Tibial artery (tissue), 4 donors: ENCODE results near the gene SAP30L.

Source experiments
- DNase-seq, 2 donors: peaks; one replicate each; pipeline ENCODE4 v3.0.0-alpha.2; 2019
- H3K27ac ChIP-seq, 2 donors: fragments of 200-600 bp; sonication (generic) in 1 of 2; 1 replicate in 1 of 2; 2 replicates in 1 of 2; pipeline ENCODE4 v1.5.1; 2018 to 2019; ENCODE audit warnings: mild to moderate bottlenecking in 1 of 2
- H3K27me3 ChIP-seq, 2 donors: fragments of 200-600 bp; sonication (generic) in 1 of 2; one replicate each; pipeline versions ENCODE4 v1.5.1 to v1.6.0; 2016 to 2019
- H3K36me3 ChIP-seq, 3 donors: fragments of 200-600 bp; sonication (generic) in 2 of 3; one replicate each; pipeline ENCODE4 v1.5.1; 2016 to 2019; ENCODE audit warnings: mild to moderate bottlenecking in 2 of 3
- H3K4me1 ChIP-seq, 4 donors: fragments of 200-600 bp; sonication (generic) in 2 of 4; 1 replicate in 3 of 4; 2 replicates in 1 of 4; pipeline ENCODE4 v1.5.1; 2016 to 2019
- H3K4me3 ChIP-seq, 2 donors: fragments of 200-600 bp; sonication (generic) in 1 of 2; 1 replicate in 1 of 2; 2 replicates in 1 of 2; pipeline ENCODE4 v1.5.1; 2018 to 2019; ENCODE audit warnings: mild to moderate bottlenecking in 2 of 2
- H3K9me3 ChIP-seq, 3 donors: fragments of 200-600 bp; sonication (generic) in 1 of 3; one replicate each; pipeline ENCODE4 v1.5.1; 2016 to 2019
- intact Hi-C: fragments of 100-400 bp; cut with DNase I; formaldehyde crosslinking; loops from one replicate; pipeline ENCODE4 v1.15.0; 2023; ENCODE audit warnings: low total_unique reads
- TF ChIP-seq, protein P1 (sequence below), 2 experiments: fragments of 200-600 bp in 1 of 2; fragments of 450-650 bp in 1 of 2; IDR thresholded peaks; one replicate each; pipeline ENCODE4 v1.5.1; 2017 to 2019; ENCODE audit warnings: antibody characterized with exemption in 2 of 2, mild to moderate bottlenecking in 1 of 2, moderate library complexity in 1 of 2

SAP30L gene, protein sequence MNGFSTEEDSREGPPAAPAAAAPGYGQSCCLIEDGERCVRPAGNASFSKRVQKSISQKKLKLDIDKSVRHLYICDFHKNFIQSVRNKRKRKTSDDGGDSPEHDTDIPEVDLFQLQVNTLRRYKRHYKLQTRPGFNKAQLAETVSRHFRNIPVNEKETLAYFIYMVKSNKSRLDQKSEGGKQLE

DNA sequence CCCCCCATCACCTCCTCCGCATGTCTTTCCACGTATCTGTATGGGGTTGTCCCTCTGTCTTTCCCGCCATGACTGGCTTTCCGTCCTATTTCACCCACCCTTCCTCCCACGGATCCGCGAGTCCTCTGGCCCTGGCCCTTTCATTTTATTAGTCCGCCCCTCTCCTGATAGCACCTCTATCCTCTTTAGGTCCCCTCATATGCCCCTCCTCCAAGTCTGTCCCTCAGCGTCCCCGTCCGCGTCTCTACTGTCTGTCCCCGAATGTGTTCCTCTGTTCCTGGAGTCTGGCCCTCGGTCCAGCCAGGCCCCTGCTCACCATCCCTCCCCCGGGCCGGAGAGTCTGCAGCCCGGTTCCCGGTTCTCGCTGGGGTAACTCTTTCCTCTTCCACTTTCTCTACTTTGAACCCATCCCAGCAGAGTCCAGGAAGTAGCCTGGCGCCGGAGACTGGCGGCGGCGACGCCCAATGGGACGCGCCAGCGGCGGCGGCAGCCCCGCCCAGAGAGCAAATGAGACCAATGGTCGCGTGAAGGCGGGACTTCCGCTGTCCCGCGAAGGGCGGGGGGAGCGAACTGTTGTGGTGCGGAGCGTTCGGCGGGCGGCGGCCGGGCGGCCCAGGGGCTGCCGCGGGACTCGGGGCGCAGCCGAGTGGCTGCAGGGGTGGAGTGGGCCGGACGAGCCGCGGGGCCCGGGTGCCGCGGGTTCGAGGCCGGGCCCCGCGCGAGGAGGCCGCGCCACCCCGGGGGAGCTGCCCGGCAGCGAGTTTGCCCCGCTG is at the start of gene SAP30L:
Gene SAP30L (plus strand): TSS at position 576 of the 773 bp plus-strand sequence. CDS start 608 bp downstream, outside the sequence.
- TF ChIP-seq, protein P1, sequence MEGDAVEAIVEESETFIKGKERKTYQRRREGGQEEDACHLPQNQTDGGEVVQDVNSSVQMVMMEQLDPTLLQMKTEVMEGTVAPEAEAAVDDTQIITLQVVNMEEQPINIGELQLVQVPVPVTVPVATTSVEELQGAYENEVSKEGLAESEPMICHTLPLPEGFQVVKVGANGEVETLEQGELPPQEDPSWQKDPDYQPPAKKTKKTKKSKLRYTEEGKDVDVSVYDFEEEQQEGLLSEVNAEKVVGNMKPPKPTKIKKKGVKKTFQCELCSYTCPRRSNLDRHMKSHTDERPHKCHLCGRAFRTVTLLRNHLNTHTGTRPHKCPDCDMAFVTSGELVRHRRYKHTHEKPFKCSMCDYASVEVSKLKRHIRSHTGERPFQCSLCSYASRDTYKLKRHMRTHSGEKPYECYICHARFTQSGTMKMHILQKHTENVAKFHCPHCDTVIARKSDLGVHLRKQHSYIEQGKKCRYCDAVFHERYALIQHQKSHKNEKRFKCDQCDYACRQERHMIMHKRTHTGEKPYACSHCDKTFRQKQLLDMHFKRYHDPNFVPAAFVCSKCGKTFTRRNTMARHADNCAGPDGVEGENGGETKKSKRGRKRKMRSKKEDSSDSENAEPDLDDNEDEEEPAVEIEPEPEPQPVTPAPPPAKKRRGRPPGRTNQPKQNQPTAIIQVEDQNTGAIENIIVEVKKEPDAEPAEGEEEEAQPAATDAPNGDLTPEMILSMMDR (IDR thresholded peaks at IDR 0.05): no peak
- Histone ChIP-seq H3K9me3 (no peaks in the 10 kb centered on the region), H3K4me1 (peaks cover 0 to 38% (median 29%) of the 10 kb centered on the region in 4 donors), H3K27ac (peak within 1 kb of the TSS; percentile 86 to 91), H3K36me3 (peaks cover under 1 to 21% (median 10%) of the 10 kb centered on the region in 3 donors), H3K27me3 (no peaks in the 10 kb centered on the region), H3K4me3 (peak within 1 kb of the TSS; percentile 89 to 98)
- intact Hi-C loops: no loop called here
- peak; percentile 96 to 98 for DNase-seq

DNA sequence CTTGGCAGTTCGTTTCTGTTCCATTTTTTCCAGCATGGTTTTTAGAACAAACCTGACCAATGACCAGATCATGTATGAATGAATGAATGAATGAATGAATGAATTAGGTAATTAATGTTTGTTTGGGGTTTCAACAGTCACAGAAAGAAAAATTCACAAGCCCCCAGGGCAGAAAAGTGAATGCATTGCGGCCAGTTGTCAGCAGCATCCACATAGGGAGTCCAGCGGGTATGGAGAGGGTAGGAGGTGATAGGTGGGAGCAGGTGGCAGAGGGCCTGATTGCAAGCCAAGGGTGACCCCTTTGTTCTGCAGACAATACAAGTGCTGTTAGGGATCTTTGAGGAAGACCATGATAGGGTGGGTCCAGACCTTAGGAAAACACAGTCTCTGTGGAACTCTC is 49.7 kb upstream of the SAP30L start:
- Histone ChIP-seq H3K4me1 (no peaks in the 10 kb centered on the region), H3K27me3 (no peaks in the 10 kb centered on the region), H3K9me3 (no peaks in the 10 kb centered on the region), H3K27ac (no peak overlapping the region), H3K36me3 (peaks cover 0 to 13% (median 9%) of the 10 kb centered on the region in 3 donors), H3K4me3 (no peak overlapping the region)
- DNase-seq: no peak
- intact Hi-C loops: no loop called here
- TF ChIP-seq, protein P1 (IDR thresholded peaks at IDR 0.05): no peak

DNA sequence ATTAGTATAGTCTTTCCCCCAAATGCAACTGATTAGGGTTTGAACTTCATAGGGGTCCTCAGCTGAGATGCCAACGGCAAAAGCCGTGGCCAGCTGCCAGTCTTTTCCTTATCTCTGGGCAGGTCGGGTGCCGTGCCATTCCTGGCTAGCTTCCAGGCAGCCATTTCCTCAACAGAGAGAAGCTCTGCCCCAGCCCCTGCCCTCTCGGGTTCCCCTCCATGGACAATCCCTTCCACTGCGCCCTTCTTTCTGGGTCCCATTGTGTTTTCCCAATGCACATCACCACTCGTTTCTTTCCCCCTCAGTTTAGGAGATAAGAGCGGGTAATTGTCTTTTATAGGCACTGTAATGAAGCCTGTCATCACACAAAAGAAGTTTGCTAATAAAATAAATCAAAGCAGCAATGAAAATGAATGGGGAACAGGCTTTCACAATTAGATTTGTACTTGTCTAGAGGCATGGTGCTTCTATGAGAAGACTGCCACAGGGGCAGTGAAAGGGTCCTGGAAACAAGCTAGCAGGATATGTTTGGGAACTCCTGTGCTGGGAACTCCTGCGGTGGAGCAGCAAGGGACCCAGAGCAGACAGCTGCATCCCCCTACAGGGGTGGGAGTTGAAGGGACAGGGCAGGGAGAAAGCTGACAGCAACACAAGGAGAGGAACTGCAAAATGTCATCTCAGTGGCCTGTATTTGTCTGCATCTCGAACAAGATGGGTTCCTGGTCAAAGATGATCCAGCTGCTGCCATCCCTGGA is 48.0 kb upstream of the SAP30L start:
- intact Hi-C loops: no loop called here
- Histone ChIP-seq H3K9me3 (no peaks in the 10 kb centered on the region), H3K4me3 (no peak overlapping the region), H3K4me1 (no peaks in the 10 kb centered on the region), H3K36me3 (peaks cover 0 to 6% (median 0%) of the 10 kb centered on the region in 3 donors), H3K27me3 (no peaks in the 10 kb centered on the region), H3K27ac (no peak overlapping the region)
- peak in 1 of 2 donors; percentile 50 for DNase-seq
- TF ChIP-seq, protein P1 (IDR thresholded peaks at IDR 0.05): no peak

DNA sequence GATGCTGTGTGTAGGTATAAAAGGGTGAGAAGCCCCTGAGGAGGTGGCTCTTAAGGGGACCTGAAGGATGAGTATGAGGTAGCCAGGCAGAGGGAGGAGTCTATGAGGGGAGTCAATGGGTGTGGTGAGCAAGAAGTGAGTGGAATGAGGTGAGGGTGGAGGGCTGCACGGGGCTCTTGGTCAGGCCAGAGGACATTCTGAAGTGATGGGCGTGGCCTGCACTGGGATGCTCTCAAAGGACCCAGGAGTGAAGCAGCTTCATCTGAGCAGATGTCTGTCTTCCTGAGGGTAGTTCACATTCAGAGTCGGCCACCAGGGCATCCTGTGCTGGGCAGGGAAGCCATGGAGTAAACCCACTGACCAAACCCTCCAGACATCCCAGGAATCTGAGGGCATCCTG is 45.1 kb upstream of the SAP30L start:
- no peaks in the 10 kb centered on the region for H3K27me3 ChIP-seq
- DNase-seq: peak in 1 of 2 donors; percentile 45
- intact Hi-C loops: loop anchor here (10.0 kb wide), 1 partner anchor 216 kb away; no protein-coding TSS in a partner anchor
- no peak overlapping the region for H3K4me3 ChIP-seq
- no peak overlapping the region for H3K27ac ChIP-seq
- H3K4me1 ChIP-seq: peaks cover 0 to 11% (median 4%) of the 10 kb centered on the region in 4 donors
- H3K9me3 ChIP-seq: no peaks in the 10 kb centered on the region
- no peaks in the 10 kb centered on the region for H3K36me3 ChIP-seq
- TF ChIP-seq, protein P1 (IDR thresholded peaks at IDR 0.05): no peak

DNA sequence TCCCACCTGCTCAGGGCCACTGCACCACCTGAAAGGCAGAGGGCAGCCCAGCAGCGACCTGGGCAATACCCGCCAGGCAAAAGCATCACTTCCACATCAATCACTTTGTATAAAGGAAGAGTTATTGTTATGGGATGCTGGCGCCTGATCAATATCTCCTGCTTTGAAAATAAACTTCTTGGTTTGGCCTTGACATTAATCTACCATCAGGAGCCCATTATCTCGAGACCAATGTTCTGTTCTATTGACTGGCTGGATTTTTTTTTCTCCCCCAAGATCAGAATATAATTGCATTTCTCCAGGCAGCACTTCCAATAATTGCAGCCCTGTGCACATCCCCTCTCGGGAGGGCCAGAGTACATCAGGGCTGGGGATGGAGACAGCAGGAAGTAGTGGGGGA is 44.4 kb upstream of the SAP30L start:
- no peak for DNase-seq
- no peaks in the 10 kb centered on the region for H3K36me3 ChIP-seq
- intact Hi-C loops: loop anchor here (10.0 kb wide), 1 partner anchor 217 kb away; no protein-coding TSS in a partner anchor
- TF ChIP-seq, protein P1 (IDR thresholded peaks at IDR 0.05): no peak
- H3K4me1 ChIP-seq: peaks cover 0 to 11% (median 4%) of the 10 kb centered on the region in 4 donors
- H3K27me3 ChIP-seq: no peaks in the 10 kb centered on the region
- no peaks in the 10 kb centered on the region for H3K9me3 ChIP-seq
- H3K27ac ChIP-seq: no peak overlapping the region
- H3K4me3 ChIP-seq: no peak overlapping the region
